Body of pancreas (tissue), 4 donors: ENCODE measurements around the gene C1RL. TPM values are rescaled to one million over a fixed set of nuclear protein-coding genes. Genes with fewer than 3 reads are reported as not detected.
A peak's percentile ranks its signal among the peaks of the same experiment; 100 is the strongest.

Experiments used
- ATAC-seq: fragments of 150-250 bp; one replicate; pipeline ENCODE4 v1.9.1; 2016
- DNase-seq, 4 donors: peaks; one replicate each; pipeline ENCODE4 v3.0.0-alpha.2; 2019
- H3K27ac ChIP-seq, 4 donors: fragments of 200-600 bp; sonication (generic); 1 replicate in 3 of 4; 2 replicates in 1 of 4; pipeline versions ENCODE4 v1.5.1 to v1.6.1; 2016 to 2019; ENCODE audit warnings: mild to moderate bottlenecking in 1 of 4, mixed read lengths in 1 of 4, moderate library complexity in 1 of 4
- H3K27me3 ChIP-seq, 2 donors: fragments of 200-600 bp; sonication (generic); one replicate each; pipeline ENCODE4 v1.6.0; 2016; ENCODE audit warnings: mild to moderate bottlenecking in 1 of 2
- H3K36me3 ChIP-seq, 2 donors: fragments of 200-600 bp; sonication (generic); replicated peaks in 1 of 2; 2 replicates each; pipeline ENCODE4 v1.5.1; 2016; ENCODE audit warnings: low read depth in 2 of 2; ENCODE audit not compliant: insufficient read depth in 1 of 2
- H3K4me1 ChIP-seq: fragments of 200-600 bp; sonication (generic); one replicate; pipeline ENCODE4 v1.6.0; 2016
- H3K4me3 ChIP-seq, 2 donors: fragments of 200-600 bp; sonication (generic); 1 replicate in 1 of 2; 2 replicates in 1 of 2; pipeline ENCODE4 v1.5.1; 2016 to 2019
- H3K9me3 ChIP-seq, 3 donors: fragments of 200-600 bp; sonication (generic); 1 replicate in 2 of 3; 2 replicates in 1 of 3; pipeline ENCODE4 v1.5.1; 2016
- CTCF ChIP-seq, 7 experiments: fragments of 450-650 bp in 4 of 7; fragments of 200-600 bp in 3 of 7; sonication (generic) in 3 of 7; IDR thresholded peaks; one replicate each; pipeline ENCODE4 v1.5.1; 2016 to 2019; ENCODE audit warnings: antibody characterized with exemption in 7 of 7
- POLR2A ChIP-seq, 3 donors: fragments of 450-650 bp; IDR thresholded peaks; one replicate each; pipeline ENCODE4 v1.6.1; 2016; ENCODE audit warnings: antibody characterized with exemption in 3 of 3, mild to moderate bottlenecking in 2 of 3
- WGBS, 2 donors: methylation state at CpG; one replicate each; pipeline ENCODE4 v1.1.5; 2017; 5-methylcytosine and 5-hydroxymethylcytosine counted together
- intact Hi-C: fragments of 100-400 bp; cut with DNase I; formaldehyde crosslinking; loops from one replicate; pipeline ENCODE4 v1.15.1; 2023
- total RNA-seq, 2 donors: library from RNA; depleted of rRNA; stranded (reverse); fragments of >200 nt; gene quantifications; one replicate each; pipeline ENCODE4 v1.1.0, GENCODE V29; 2016

Gene C1RL
- total RNA-seq, 2 donors from 2014 or later, result 64.6 to 99.6 TPM

GRCh38 chr12:7131502-7131866 is 22.5 kb upstream of the C1RL start:
- TF ChIP-seq POLR2A (IDR thresholded peaks at IDR 0.05) (no peak), CTCF (IDR thresholded peaks at IDR 0.05) (no peak)
- intact Hi-C loops, result no loop called here
- WGBS, 2 donors, result 47 to 53% methylated on average over 7 of the region's 7 CpGs
- DNase-seq, result no peak
- peaks cover 0 to 4% of the 10 kb centered on the region in 2 donors for H3K36me3 ChIP-seq
- ATAC-seq, result no peak
- H3K27me3 ChIP-seq, result no peaks in the 10 kb centered on the region
- peaks cover 16% of the 10 kb centered on the region for H3K4me1 ChIP-seq
- H3K4me3 ChIP-seq, result no peak overlapping the region
- no peaks in the 10 kb centered on the region for H3K9me3 ChIP-seq
- peak overlapping the region in 1 of 4 donors; percentile 54 for H3K27ac ChIP-seq

- no peaks in the 10 kb centered on the region for H3K9me3 ChIP-seq
- peak overlapping the region; percentile 52 to 84 (median 67) for H3K27ac ChIP-seq
- intact Hi-C loops, result no loop called here
- peak; percentile 49 for ATAC-seq
- peaks cover 16% of the 10 kb centered on the region for H3K4me1 ChIP-seq
- 1 to 4% methylated on average over 32 of the region's 32 CpGs for WGBS, 2 donors
- no peaks in the 10 kb centered on the region for H3K36me3 ChIP-seq
- DNase-seq, result peak; percentile 58 to 70 (median 64)
- no peaks in the 10 kb centered on the region for H3K27me3 ChIP-seq
- peak in 1 of 3 donors; percentile 20 for TF ChIP-seq POLR2A (IDR thresholded peaks at IDR 0.05)
- no peak for TF ChIP-seq CTCF (IDR thresholded peaks at IDR 0.05)
- peak overlapping the region; percentile 44 to 80 for H3K4me3 ChIP-seq
Measured at GRCh38 chr12:7130701-7131501, 21.9 kb upstream of the C1RL start.

GRCh38 chr12:7129872-7130691 is 21.1 kb upstream of the C1RL start, which contains the start of gene CLSTN3:
CLSTN3 (plus strand) TSS chr12:7130371; CDS start chr12:7130649, 278 bp downstream.
- H3K27me3 ChIP-seq, result no peaks in the 10 kb centered on the region
- intact Hi-C loops, result no loop called here
- H3K9me3 ChIP-seq, result no peaks in the 10 kb centered on the region
- H3K36me3 ChIP-seq, result no peaks in the 10 kb centered on the region
- TF ChIP-seq CTCF (IDR thresholded peaks at IDR 0.05), result no peak
- peak; percentile 16 to 62 (median 53) for TF ChIP-seq POLR2A (IDR thresholded peaks at IDR 0.05)
- H3K4me1 ChIP-seq, result peaks cover 16% of the 10 kb centered on the region
- WGBS, 2 donors, result 0 to 1% methylated on average over 24 to 40 of the region's 40 CpGs
- ATAC-seq (peak; percentile 88), DNase-seq (peak; percentile 83 to 90 (median 85))
- H3K27ac ChIP-seq, result peak within 1 kb of the TSS; percentile 52 to 84 (median 67)
- peak within 1 kb of the TSS; percentile 44 to 80 for H3K4me3 ChIP-seq

- Histone ChIP-seq H3K27ac (peak overlapping the region in 3 of 4 donors; percentile 54 to 84 (median 80)), H3K4me3 (peak overlapping the region; percentile 44 to 80), H3K9me3 (no peaks in the 10 kb centered on the region), H3K36me3 (no peaks in the 10 kb centered on the region), H3K27me3 (no peaks in the 10 kb centered on the region), H3K4me1 (peaks cover 16% of the 10 kb centered on the region)
- TF ChIP-seq POLR2A (IDR thresholded peaks at IDR 0.05) (no peak), CTCF (IDR thresholded peaks at IDR 0.05) (no peak)
- intact Hi-C loops, result no loop called here
- DNase-seq, result no peak
- 3 to 5% methylated on average over 19 of the region's 19 CpGs for WGBS, 2 donors
- ATAC-seq, result no peak
Measured at GRCh38 chr12:7129287-7129871, 20.4 kb upstream of the C1RL start.
